DOHH2 (cell line): ENCODE measurements around the gene PPP1R36.

Source experiments
- CTCF ChIP-seq: fragments of 200-600 bp; sonication (generic); IDR thresholded peaks from one replicate; pipeline ENCODE4 v1.5.1; 2014; ENCODE audit warnings: antibody characterized with exemption, mild to moderate bottlenecking, low read depth, low read length; ENCODE audit not compliant: poor library complexity, severe bottlenecking
- EZH2phosphoT487 ChIP-seq: fragments of 200-600 bp; sonication (generic); IDR thresholded peaks from 2 replicates; pipeline ENCODE4 v1.6.1; 2017; ENCODE audit warnings: borderline replicate concordance, mild to moderate bottlenecking, antibody characterized with exemption, low read length, moderate library complexity, mixed read lengths

- TF ChIP-seq CTCF, result no peak
- no peak for TF ChIP-seq EZH2phosphoT487
Observed at GRCh38 chr14:64542836-64543201, 6.9 kb upstream of the PPP1R36 start.
